GM21723 (cell line): ENCODE results near the gene PSG7.
"Not testable (repeated sequence)": the region's sequence is repeated elsewhere in the genome, so short reads cannot be mapped to it uniquely, and the experiment has no call there.

ENCODE experiments used
- ATAC-seq: cut with Tn5 transposase; IDR thresholded peaks from one replicate; pipeline ENCODE4 v1.9.1; 2021; ENCODE audit warnings: mild to moderate bottlenecking, moderate library complexity; ENCODE audit not compliant: unreplicated experiment

PSG7 gene

DNA sequence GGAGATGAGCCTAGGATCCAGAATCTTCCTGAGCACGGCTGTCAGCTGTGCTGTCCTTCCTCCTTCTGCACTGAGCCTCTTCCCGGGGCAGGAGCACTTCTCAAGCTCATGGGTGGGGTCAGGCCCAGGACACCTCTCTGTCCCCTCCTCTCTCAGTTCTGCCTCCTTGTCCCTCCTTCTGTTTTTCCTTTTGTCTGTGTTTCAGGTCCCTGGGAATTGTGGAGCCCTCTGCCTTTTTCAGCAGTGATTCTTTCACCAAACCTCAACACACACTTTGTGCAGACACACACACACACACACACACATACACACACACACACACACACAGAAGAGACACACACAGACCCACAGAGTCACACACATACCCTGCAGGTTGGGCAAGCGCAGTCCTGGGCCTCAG lies at the start of gene PSG7:
TSS of gene PSG7 (minus strand) at position 101 of the 400 bp plus-strand sequence. CDS start 131 bp downstream, outside the sequence.
- not testable (repeated sequence) for ATAC-seq

DNA sequence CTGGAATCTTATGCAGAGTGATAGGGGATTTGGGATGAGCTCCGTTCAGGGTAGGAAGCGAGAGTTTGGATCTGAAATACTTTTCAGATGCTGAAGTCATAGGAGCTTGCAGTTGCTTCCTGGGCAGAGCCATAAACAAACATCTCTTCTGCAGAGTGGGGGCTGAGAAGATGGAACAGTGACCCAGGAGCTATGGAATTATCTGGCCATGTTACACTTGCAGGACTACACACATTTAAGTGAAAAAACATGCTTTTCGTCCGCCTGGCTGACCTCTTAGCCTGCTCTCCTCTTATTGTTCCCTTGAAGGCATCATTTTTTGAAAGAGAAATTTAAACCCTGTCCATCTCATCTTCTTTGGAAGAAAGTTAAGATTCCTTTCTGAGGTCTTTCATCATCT lies 48.6 kb upstream of the PSG7 start:
- ATAC-seq: no peak

DNA sequence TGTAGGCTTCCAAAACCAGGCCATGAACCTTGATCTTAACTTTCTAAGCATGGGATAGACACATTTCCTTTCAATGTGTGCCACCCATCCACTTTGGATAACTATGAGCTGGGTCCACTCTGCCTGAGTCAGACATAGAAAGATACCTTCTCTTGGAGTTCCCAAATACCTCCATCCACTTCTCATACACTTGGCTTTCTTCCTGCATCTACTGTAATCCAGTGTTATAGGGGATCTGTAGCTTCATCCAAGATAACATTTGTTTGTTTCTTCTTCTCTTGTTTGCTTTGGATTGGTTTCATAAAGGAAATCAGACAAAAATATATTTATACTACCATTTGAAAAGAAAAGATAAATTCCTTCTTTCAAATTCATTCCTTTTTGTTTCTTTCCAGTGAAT lies 45.1 kb upstream of the PSG7 start:
- not testable (repeated sequence) for ATAC-seq

DNA sequence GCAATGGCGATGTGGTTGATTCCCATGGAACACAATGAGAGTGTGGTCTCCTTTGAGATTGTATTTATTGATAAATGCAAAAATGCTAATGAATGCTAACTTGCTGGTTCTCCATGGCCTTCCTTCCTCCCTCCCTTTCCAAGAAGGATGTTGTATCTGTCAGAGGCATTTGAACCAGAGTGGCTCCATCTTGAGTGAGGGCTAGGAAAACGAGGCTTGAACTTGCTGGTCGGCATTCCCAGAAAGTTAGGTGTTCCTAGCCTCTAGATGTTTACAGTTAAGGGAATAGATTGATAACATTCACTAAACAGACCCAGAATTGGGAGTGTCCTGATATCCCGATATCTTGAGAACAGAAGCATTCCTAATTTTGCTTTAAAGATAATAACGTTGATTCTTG lies 34.4 kb upstream of the PSG7 start:
- ATAC-seq: not testable (repeated sequence)

DNA sequence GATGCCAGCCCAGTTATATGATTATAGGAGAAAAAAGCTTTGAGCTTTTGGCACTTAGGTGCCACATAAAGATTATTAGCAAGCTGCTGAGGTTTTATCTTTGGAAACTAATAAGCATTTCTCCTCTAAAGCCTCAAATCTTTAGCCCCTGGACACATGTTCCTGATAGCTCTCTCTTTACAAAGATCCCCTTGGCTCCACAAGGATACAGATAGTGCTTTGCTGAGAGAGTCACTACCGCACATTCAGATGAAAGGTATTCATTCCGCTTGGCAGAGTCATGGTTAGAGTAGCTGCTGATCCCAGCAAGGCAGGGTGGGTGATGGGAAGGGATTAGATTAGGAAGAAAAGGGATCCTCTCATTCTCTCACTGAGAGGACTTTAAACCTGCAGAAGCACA lies 28.2 kb upstream of the PSG7 start:
- ATAC-seq: no peak

DNA sequence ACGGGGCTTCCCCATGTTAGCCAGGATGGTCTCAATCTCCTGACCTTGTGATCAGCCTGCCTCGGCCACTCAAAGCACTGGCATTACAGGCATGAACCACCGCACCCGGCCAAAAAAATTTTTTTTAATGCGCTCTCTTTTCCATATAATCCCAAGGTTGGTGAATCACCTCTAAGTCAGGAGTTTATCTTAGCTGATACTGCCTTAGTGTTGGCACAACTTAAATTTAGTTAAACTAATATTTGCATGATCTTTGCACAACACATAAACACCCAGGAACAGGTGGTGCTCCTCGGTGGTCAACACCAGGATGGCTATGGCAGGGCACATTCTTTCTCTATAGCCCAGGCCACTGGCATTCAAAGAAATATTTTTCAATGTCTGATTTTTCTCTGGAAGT lies 24.1 kb upstream of the PSG7 start:
- no peak for ATAC-seq

DNA sequence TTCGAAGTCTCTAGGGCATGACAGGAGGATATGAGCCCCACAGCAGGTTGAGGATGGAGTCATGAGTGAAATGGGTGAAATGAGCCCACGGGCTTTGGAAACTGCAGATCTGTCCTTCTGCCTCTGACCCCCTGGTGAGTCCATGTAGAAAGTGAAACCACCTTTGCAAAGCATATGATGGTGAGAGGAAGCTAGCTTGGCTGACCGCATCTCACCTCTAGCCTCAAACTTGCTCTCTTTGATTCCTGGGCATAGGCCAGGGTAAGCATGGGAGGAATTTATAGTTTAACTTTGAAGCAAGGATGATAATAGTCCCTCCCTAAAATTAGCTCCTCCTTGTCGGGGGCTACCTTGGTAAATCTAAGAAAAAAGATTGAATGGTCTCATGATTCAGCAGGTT lies 15.1 kb upstream of the PSG7 start:
- not testable (repeated sequence) for ATAC-seq

DNA sequence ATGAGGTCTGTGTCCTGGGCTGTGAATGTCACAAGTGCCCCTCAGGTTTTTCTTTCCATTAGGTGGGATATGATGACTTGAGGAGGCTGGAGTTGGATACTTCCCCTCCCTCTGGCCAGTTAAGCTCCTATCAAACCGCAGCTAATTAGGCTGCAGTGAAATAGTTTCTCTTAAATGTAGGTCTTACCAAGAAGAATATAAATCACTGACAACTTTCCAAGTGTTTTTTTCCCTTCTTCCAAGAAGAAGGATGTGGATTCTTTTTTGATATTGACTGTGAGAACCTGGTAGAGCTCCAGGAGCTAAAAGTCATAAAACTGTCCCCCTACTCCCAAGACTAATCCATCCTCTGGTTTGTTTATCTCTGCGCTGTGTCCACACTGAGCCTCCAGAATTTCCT lies 14.5 kb upstream of the PSG7 start:
- ATAC-seq: not testable (repeated sequence)

DNA sequence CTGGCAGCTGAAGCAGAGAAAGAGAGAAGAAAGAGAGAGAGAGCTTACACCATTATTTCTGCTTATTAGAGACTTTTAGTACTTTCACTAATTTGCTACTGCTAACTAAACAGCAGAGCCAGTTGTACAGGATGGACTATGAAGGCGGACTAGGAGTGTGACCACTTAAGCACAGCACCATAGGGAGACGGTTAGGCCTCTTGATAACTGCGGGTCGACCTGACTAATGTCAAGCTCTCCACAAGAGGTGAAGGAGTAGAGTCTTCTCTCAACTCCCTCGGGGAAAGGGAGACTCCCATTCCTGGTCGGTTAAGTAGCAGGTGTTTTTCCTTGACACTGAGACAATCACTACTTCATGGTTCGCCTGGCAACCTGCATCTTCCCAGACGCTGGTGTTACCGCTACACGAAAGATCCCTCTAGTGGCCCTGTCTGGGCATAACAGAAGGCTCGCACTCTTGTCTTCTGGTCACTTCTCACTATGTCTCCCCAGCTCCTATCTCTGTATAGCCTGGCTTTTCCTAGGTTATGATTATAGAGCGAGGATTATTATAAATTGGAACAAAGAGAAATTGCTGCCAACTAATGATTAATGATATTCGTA lies 5.3 kb upstream of the PSG7 start:
- ATAC-seq: no peak

DNA sequence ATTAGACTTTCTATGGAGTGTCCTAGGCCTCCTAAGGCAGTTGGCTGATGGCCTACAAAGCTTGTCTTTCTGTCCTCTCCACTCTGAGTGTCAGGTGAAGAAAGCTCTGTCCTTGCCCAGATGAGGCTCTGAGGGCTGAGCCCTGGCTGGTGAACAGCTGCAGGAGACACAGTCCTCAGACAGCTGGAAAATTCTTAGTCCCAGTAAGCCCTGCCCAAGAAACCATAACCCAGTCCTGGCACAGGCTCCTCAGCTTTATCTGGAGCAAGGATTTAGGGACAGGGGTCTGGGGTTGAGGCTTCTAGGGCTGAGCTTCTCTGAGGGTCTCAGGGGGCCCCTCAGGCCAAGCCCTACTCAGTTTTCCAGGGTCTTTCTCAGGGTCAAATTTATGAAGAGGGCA lies 2.3 kb downstream of the PSG7 start:
- not testable (repeated sequence) for ATAC-seq

DNA sequence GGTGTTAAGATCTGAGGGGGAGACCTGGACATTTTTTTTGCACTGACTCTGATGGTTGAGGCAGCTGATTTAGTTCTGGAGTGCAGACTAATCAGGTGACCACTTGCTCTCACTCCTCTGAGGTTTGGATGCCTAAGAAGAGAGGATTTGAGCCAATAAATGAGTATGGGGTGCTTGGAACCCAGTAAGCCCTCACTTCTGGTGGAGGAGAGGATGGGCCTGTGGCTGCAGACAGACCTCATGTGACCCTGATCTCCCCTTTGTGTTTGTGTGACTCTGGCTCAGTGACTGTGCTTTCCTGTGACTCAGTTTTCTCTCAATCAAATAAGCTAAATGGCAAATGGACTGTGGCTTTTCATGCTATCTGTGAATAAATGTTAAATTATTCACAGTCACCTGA lies 2.8 kb downstream of the PSG7 start:
- not testable (repeated sequence) for ATAC-seq

DNA sequence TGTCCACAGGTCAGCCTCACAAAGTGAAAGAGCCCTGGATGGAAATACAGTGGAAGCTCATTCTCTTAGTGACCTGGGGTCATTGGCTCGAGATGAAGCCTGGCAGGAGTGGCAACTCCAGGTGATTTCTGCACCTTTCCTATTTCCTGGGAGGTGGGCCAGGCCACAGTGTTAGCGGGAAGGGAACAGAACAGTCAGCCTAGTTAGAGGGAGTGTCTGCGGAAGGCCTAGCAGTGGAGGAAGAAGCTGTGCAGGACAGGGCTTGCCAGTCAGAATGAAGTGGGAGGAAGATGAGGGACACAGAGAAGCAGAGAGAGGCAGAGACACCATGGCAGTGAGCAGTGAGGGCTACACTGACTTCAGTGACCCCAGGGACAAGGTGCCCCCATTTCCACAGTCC lies 3.6 kb downstream of the PSG7 start:
- not testable (repeated sequence) for ATAC-seq

DNA sequence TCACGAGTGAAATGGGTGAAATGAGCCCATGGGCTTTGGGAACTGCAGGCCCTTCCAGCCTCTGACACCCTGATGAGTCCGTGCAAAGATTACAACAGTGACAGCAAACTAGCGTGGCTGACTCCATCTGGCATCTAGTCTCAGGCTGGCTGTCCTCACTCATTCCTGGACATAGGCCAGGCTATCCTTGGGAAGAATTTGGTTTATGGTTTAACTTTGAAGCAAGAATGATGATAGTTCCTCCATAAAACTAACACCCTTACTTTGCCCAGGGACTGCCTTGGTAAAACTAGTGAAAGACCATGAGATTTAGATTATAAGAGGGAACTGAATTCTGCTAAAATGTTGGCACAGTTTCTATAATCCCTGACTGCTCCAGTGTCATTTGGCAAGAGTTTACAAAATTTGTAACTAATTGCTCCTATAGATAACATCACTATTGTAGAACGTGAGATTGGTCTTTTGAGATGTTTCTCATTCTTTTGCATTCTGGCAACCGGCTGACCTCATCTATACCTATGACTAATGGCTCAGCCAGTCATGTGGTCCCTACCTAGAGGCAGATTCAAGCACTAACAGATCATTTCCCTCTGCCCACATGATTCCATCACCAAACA lies 4.4 kb downstream of the PSG7 start:
- ATAC-seq: not testable (repeated sequence)

DNA sequence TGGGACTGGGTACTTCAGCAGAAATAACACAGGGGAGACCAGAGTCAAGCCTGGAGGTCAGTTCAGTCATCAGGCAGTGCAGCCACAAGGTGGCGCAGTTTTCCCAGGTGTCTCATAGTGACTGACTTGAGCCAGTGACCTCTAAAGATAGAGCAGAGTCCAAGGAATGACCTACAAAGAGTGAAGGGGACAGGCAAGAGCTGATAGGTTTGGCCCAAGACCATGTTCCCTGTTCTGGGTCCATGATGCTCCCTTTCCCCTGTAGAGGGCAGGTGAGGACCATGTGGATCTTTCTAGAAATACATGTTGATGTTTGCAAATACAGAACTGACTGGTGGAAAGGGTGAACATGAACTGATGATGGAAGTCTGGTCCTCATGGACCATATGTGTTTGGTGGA lies 6.8 kb downstream of the PSG7 start:
- ATAC-seq: not testable (repeated sequence)

DNA sequence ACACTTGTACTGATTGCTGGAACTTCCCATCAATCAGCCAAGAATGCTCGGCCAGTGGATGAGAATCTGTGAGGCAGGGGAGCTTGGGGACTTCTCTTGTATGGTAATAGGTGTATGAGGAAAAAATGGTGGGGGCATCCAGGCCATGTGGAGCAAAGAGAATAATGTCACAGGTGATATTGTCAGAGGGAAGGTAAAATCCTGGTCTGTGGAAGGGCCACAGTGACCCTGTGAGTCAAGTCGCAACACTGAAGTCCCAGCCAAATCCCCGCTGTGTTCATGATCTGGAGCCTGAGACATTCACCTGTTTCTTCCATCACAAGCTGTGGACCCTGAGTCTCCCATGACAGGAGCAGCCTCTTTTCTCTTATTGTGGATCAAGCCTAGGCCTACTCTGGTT lies 8.1 kb downstream of the PSG7 start:
- no peak for ATAC-seq

DNA sequence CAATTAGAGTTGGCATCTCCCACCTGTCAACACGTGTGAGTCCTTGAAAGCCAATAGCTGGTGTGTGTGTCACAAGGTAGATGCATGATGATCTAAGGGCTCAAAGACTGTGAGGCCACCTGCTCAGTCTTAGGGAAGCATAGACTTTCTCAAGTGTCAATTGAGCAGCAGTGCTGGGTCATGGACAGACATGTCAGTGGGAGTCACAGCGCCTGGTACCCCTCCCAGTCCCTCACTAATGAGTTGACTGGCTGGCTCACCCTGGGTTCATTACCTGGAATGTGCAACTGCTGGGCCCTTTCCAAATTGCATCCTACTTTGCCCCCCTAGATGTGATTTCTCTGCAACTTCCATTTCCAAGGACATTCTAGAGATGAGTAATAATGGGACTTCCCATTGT lies 10.2 kb downstream of the PSG7 start:
- ATAC-seq: no peak

DNA sequence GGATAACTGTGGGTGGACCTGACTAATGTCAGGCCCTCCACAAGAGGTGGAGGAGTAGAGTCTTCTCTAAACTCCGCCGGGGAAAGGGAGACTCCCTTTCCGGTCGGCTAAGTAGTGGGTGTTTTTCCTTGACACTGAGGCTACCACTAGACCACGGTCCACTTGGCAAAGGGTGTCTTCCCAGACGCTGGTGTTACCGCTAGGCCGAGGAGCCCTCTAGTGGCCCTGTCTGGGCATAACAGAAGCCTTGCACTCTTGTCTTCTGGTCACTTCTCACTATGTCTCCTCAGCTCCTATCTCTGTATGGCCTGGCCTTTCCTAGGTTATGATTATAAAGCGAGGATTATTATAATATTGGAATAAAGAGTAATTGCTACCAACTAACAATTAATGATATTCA lies 13.9 kb downstream of the PSG7 start:
- ATAC-seq: not testable (repeated sequence)

DNA sequence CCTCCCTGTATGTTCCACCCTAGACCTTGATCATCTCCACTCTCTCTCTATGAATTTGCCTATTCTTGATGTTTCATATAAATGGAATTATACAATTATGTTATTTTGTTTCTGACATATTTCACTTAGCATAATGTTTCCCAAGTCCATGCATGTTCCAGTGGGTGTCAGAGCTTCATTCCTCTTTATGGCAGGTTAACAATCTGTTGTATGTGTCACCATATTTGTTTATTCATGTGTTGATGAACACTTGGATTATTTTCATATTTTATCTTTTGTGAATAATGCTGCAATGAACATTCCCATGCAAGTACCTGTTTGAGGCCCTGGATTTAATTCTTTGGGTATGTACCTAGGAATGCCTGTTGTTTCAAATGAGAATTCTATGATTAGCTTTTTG lies 16.0 kb downstream of the PSG7 start:
- ATAC-seq: not testable (repeated sequence)

DNA sequence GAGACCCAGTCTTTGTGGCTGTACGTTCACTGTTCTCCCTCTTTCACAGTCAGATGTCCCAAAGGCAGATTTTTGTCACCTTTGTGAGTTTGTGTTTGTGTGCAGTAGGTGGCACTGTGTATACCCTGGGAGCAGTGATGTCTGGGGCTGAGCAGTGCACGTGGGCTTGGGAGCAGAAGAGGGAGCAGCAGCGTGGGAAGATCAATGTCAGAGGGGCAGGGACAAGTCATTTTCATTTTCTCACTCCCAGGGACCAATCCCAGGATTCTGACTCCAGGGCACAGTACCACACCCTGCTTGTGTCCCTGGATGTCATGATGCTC lies 17.3 kb downstream of the PSG7 start:
- ATAC-seq: no peak

DNA sequence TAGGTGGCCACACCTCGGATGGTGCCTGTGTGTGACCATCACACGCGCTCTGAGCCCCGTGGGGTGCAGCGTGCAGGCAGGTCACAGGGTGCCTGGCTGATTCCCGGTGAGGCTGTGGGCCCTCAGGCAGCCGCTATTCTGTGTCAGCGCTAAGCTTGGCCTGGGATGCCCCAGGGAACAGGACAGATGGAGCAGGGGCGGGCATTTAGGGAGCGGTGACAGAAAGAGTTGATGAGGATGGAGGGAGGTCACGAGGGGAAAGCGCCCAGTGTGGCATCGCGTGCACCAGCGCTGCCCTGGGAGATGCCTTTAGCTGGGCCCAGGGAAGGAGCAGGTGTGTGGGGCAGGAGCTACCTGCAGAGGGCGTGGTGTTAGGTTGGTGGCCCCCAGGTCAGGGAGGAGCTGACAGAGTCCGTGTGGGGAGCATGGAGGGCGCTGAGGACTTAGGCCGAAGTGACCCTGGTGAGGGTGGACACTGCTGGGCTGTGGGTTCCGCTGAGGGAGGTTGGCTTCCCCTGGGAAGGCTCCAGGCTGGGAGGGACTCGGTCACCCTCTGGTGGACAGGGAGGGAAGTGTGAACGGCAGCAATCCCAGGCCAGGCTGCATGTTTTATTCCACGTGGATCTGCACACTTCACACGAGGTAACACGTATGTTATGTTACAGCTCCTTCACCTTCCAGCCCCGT lies 17.8 kb downstream of the PSG7 start:
- ATAC-seq: not testable (repeated sequence)

DNA sequence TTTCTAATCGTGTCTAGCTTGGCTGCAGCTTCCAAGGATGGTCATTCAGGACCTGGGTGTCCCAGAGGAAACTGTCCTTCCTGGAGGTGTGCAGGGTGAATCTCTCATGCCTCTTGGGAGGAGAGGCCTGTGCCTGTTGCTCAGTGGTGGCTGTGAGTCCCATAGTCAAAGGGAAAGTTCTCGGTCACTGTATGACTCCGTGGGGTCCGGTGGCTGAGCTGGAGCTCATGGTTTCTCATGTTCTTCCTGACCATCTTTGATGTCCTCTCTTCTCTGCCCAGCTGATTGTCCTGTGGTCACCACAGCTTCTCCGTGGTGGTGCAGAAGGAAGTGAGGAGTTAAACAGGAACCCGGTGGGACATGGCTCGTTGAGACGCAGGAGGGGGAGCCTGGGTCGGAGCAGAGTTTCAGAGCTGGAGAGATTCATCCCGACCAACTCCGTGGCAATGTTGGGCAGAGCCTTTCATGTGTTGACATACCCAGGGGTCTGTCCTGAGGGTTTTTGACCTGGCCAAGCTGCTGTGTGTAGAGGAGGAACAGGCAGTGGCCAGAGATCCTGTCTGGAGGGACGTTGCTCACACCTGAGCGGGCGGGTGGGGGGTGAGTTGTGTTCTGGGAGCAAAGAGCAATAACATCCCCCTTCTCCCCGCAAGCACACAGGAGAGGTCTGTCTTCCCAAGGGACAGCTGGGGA lies 18.5 kb downstream of the PSG7 start:
- ATAC-seq: not testable (repeated sequence)

DNA sequence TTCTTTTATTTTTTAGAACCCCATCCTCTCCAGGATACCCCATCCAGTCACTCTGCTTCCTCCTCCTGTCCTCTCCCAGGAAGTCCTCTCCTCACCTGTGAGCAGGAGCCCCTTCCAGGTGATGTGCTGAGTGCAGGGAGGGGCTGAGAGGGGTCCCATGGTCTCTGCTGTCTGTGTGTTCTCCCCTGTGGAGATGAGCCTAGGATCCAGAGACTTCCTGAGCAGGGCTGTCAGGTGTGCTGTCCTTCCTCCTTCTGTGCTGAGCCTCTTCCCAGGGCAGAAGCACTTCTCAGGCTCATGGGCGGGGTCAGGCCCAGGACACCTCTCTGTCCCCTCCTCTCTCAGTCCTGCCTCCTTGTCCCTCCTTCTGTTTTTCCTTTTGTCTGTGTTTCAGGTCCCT lies 19.4 kb downstream of the PSG7 start, which contains the start of gene PSG6:
TSS of gene PSG6 (minus strand) at position 261 of the 400 bp plus-strand sequence. CDS start at position 159, 102 bp downstream.
- not testable (repeated sequence) for ATAC-seq
